ENCODE results near the gene GFER.
"Not testable (repeated sequence)": the region's sequence is repeated elsewhere in the genome, so short reads cannot be mapped to it uniquely, and the experiment has no call there.

GFER gene

GRCh38 chr16:1983544-1984346 is at the start of gene GFER:
GFER (plus strand) TSS chr16:1984193; CDS start chr16:1984219, 26 bp downstream.
- DNase-seq (ENCODE audit: low read depth, low spot score) = no peak

DNA sequence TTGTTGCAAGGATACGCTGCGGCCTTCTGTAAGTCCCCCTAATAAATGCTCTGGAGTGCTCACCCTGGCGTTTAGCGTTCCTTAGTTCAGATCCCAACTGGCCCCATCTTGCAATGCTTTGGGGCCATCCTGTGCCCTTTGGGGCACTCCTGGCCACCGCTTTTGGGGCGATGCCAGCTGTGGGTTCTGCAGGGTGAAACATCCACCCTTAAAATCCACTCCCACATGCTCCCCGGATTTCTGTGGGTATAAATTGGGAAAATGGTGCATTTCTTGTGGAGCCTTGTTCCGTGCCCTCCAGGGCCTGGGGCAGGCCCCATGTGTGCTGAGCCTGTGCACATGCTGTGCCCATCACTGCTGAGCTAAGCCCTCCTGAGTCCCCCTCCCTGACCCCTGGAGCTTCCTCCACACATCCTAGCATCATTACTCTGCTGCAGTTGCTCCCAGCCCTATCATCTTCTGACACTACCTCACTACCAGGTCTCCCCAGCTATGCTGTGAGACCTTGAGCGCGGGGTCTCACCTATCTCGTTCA is 47.0 kb upstream of the GFER start:
- no peak for DNase-seq (ENCODE audit: low read depth, low spot score)

DNA sequence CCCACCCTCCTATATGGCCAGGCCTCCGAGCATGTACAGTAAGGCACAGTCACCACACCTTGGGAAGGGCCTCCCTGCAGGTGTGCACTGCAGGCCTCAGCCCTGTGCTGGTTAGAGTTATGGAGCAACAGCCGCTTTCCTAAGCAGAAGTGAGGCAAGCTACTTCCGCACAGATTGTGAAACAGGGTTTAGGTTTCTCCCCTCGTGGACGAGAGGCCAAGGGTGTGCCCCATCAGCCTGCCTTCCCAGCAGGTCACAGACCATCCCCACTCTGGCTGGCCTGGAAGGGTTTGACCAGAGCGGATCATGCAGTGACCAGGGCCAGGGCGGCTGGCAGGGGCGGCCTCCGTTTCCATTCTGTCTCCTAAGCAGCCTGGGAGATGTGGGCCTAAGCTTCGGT is 45.7 kb upstream of the GFER start:
- DNase-seq (ENCODE audit: low read depth, low spot score) = no peak

- no peak for DNase-seq (ENCODE audit: low read depth, low spot score)
Observed at GRCh38 chr16:1938910-1939309, 45.1 kb upstream of the GFER start.

GRCh38 chr16:1939833-1940232 is 44.2 kb upstream of the GFER start:
- DNase-seq (ENCODE audit: low read depth, low spot score) = not testable (repeated sequence)

- no peak for DNase-seq (ENCODE audit: low read depth, low spot score)
Observed at GRCh38 chr16:1940273-1941161, 43.5 kb upstream of the GFER start.

DNA sequence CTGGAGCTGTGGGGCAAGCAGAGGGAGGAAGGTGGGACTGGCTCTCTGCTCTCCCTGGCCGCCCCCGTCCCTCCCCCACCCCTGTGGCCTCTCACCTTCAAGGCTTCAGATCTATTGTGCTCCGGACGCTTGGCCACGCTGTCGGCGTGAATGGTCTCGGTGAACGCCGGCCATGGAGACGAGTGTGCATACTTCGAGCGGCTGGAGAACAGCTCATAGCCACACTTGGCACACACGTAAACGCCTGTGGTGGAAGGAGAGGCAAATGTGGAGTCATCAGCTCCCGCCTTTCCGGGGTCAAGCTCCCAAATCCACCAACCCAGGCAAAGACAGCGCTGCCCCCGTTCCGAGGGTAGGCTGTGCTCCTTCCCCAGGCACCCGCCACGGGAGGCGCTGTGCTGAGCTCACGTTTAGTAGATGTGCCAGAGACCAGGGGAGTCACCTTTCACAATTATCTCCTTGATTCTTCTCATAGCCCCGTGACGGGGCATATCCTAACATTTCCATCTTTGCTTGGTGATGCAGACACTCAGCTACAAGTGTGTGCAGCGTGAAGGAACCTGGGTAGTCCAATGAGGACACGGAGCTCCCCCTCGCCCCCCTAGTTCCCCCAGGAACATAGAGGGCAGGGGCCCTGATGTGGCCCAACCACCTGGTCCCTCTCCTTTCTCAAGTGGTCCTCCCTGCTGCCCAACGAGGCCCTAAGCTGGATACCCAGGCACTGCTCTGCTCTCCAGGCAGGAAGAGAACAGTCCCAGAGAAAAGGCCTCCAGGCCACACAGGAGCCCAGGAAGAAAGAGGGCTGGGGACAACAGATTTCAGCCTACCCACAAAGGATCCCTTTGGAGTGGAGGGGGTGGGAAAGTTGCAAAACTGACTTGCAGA is 42.6 kb upstream of the GFER start:
- no peak for DNase-seq (ENCODE audit: low read depth, low spot score)

DNA sequence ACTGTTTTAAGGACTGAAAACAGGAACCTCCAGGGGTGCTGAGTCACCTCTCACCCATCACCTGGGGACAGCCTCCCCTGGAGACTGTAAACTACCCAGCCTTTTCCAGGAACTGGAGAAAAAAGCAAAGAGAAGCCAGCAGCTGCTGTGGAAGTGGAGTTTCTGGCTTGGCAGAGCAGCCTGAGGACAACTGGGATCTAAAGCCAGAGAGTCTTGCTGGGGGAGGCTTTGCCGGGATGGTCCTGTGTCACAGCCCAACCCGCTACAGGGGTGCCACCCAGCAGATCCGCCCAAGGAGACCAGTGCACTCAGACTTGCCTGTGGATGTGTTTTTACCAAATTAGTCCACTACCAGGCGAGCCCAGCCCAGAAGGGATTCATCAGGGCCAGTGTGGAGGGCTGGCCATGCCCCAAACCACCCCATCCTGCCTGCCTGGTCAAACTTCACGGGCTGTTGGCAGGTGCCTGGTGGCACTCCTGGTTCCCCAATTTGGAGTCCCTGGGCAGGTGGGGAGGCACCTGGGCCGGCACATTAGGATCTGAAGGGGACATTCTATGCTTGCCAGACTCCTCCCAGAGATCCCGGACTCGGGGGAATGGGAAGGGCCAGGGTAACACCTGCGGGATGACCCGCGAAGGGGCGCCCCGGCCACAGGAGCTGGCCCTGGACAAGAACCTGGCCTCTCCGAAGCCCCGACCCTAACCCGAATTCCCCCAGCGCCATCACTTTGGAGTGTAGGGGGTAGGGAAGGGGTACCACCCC is 41.8 kb upstream of the GFER start:
- no peak for DNase-seq (ENCODE audit: low read depth, low spot score)

DNA sequence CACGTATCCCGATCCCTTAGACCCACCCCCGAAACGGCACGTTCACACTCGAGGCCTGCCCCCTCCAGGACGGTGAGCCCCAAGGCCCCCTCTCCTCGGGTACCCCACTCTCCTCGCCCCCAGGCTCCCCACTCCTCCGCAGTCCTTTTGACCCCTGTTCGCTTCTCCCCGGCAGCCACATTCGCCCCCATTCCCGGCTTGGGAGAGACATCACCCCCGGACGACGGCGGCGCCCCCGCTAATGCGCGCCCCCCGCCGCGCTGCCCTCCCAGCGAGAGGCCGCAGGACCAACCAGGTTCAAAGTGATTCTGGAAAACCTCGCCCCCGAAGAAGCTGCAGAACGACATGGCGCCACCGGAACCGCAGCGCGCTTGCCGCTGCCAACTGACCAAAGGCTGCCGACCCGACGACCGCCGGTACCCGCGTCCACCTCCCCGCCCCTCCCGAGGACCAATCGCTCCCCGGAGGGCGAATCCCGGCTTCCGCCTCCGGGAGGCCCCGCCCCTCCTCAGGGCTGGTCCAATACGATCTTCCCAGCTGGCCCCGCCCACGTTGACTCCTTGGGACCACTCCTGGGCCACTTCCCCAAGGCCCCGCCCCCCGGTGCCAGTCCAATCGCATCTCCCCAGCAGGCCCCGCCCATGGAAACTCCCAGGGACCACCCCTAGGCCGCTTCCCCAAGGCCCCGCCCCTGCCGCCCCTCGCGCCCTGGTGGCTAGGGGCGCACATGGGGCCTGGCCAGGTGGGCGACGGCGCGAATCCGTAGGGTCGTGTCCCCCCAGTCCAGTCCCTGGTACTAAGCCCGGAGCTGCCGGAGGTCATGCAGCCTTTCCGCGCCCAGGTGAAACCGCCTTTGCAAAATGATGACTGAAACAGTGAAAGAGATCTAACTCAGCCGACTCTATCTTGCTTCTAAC is 40.9 kb upstream of the GFER start, which contains the start of gene MSRB1:
Gene MSRB1, minus strand, starts transcription at position 390 of the 917 bp plus-strand sequence. Its CDS starts 43 bp downstream, at position 347.
- peak; percentile 97 for DNase-seq (ENCODE audit: low read depth, low spot score)

DNA sequence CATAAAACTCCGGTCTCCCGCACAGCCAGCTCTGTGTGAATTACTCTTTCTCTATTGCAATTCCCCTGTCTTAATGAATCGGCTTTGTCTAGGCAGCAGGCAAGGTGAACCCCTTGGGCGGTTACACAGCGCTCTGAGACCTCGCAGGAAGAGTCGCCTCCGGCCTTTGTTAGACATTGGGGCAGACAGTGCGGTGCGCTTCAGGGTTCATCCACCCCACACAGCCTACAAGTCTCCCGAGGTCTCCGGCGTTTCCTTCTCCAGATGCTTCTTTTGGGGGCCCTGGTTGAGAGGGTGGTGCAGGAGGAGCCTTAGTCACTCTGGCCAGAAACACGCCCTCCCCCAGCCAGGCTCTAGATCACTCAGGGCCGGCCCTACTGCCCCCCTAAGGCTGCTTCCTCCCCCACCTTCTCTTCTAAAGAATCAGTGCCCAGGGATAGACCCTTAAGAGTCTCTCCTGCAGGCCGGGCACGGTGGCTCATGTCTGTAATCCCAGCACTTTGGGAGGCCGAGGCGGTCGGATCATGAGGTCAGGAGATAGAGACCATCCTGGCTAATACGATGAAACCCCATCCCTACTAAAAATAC is 39.3 kb upstream of the GFER start:
- DNase-seq (ENCODE audit: low read depth, low spot score) = no peak

GRCh38 chr16:1945559-1946391 is 38.2 kb upstream of the GFER start:
- no peak for DNase-seq (ENCODE audit: low read depth, low spot score)

- no peak for DNase-seq (ENCODE audit: low read depth, low spot score)
Observed at GRCh38 chr16:1946495-1947368, 37.3 kb upstream of the GFER start.

GRCh38 chr16:1947369-1947670 is 36.7 kb upstream of the GFER start:
- DNase-seq (ENCODE audit: low read depth, low spot score) = no peak

DNA sequence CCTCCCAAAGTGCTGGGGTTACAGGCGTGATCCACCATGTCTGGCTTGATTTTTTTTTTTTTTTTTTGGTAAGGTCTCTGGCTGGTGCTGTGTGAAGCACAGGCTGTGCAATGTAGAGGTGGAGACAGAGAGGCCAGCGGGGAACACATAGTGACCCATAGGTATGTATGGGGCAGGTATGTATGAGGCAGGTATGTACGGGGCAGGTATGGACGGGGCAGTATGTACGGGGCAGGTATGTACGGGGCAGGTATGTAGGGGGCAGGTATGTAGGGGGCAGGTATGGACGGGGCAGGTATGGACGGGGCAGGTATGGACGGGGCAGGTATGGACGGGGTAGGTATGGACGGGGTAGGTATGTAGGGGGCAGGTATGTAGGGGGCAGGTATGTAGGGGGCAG is 34.5 kb upstream of the GFER start:
- DNase-seq (ENCODE audit: low read depth, low spot score) = no peak

GRCh38 chr16:1950047-1950446 is 33.9 kb upstream of the GFER start:
- DNase-seq (ENCODE audit: low read depth, low spot score) = no peak

DNA sequence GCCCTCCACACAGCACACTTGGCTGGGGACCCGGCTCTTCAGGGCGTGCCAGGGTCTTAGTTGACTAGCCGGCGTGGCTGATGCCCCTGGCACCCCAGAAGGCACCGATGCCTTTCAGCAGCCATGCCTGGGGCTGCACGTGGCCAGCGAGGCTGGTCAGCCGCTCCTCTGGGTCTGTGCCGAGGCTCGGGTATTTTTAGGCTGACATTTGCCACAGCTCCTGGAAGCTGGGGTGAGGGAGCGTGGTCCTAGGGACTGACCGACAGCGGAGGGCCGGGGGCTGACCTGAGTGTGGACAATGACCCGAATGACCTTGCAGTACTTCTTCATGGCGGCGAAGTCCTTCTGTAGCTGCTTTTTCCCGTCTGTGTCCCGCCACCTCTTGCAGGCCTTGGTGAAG is 33.4 kb upstream of the GFER start:
- no peak for DNase-seq (ENCODE audit: low read depth, low spot score)

GRCh38 chr16:1953734-1954133 is 30.3 kb upstream of the GFER start:
- DNase-seq (ENCODE audit: low read depth, low spot score) = no peak

Measured in activated CD4-positive, CD25-positive, alpha-beta regulatory T cell treated with anti-CD3 and anti-CD28 coated beads, Interleukin-2, amount 50 U/mL, for 16 hours (primary cell).